Liver (tissue), 9 donors: ENCODE results near the gene SGCD. TPM values are rescaled to one million over a fixed set of nuclear protein-coding genes. Genes with fewer than 3 reads are reported as not detected.

Experiments
- DNase-seq: peaks from one replicate; pipeline ENCODE4 v3.0.0-alpha.2; 2017; ENCODE audit warnings: low spot score
- H3K27ac ChIP-seq, 2 donors: one replicate each; pipeline ENCODE4 v1.7.0; 2013; ENCODE audit warnings: inconsistent platforms in 2 of 2, low read length in 2 of 2, control low read depth in 1 of 2, low read depth in 1 of 2, mild to moderate bottlenecking in 1 of 2
- H3K27me3 ChIP-seq, 4 donors: one replicate each; pipeline versions ENCODE4 v1.6.1 to v1.7.0; 2013; ENCODE audit warnings: low read length in 3 of 4, inconsistent platforms in 1 of 4, mild to moderate bottlenecking in 1 of 4, moderate library complexity in 1 of 4; ENCODE audit not compliant: control insufficient read depth in 4 of 4, insufficient read depth in 4 of 4
- H3K36me3 ChIP-seq, 4 donors: one replicate each; pipeline versions ENCODE4 v1.6.1 to v1.7.0; 2013; ENCODE audit warnings: low read length in 3 of 4, mild to moderate bottlenecking in 3 of 4, low read depth in 1 of 4, moderate library complexity in 1 of 4; ENCODE audit not compliant: control insufficient read depth in 4 of 4, insufficient read depth in 3 of 4
- H3K4me1 ChIP-seq, 4 donors: one replicate each; pipeline versions ENCODE4 v1.6.1 to v1.7.0; 2013; ENCODE audit warnings: low read length in 3 of 4, mild to moderate bottlenecking in 3 of 4, moderate library complexity in 1 of 4; ENCODE audit not compliant: control insufficient read depth in 4 of 4, insufficient read depth in 4 of 4
- H3K4me3 ChIP-seq, 3 donors: one replicate each; pipeline versions ENCODE4 v1.6.1 to v1.7.0; 2013; ENCODE audit warnings: low read length in 3 of 3, control low read depth in 1 of 3, low read depth in 1 of 3, mild to moderate bottlenecking in 1 of 3
- H3K9ac ChIP-seq, 2 donors: one replicate each; pipeline ENCODE4 v1.7.0; 2013; ENCODE audit warnings: low read length in 2 of 2, mild to moderate bottlenecking in 2 of 2, moderate library complexity in 2 of 2, control low read depth in 1 of 2, low read depth in 1 of 2
- H3K9me3 ChIP-seq, 4 donors: one replicate each; pipeline versions ENCODE4 v1.6.1 to v1.7.0; 2013; ENCODE audit warnings: low read length in 3 of 4; ENCODE audit not compliant: control insufficient read depth in 4 of 4
- CTCF ChIP-seq: fragments of 150-350 bp; IDR thresholded peaks from 2 replicates; pipeline ENCODE4 v1.5.1; 2017; ENCODE audit warnings: improper control_type of control experiment, low read depth, low read length; ENCODE audit not compliant: missing input control
- EGR1 ChIP-seq, 2 donors: IDR thresholded peaks; 2 replicates each; pipeline ENCODE4 v1.6.1; 2016 to 2018; ENCODE audit warnings: antibody characterized with exemption in 2 of 2, low read depth in 2 of 2
- FOXA1 ChIP-seq: IDR thresholded peaks from 2 replicates; pipeline ENCODE4 v1.6.1; 2016; ENCODE audit warnings: antibody characterized with exemption
- FOXA2 ChIP-seq: IDR thresholded peaks from 2 replicates; pipeline ENCODE4 v1.6.1; 2016; ENCODE audit warnings: antibody characterized with exemption
- HNF4A ChIP-seq, 2 donors: conservative IDR thresholded peaks; 2 replicates each; pipeline ENCODE4 v1.6.1; 2016; ENCODE audit warnings: antibody characterized with exemption in 2 of 2, mild to moderate bottlenecking in 2 of 2
- JUND ChIP-seq, 2 donors: IDR thresholded peaks; 2 replicates each; pipeline ENCODE4 v1.6.1; 2016; ENCODE audit warnings: antibody characterized with exemption in 2 of 2
- NR2F2 ChIP-seq: IDR thresholded peaks from 2 replicates; pipeline ENCODE4 v1.6.1; 2016; ENCODE audit warnings: antibody characterized with exemption
- RAD21 ChIP-seq, 2 donors: IDR thresholded peaks; 2 replicates each; pipeline ENCODE4 v1.6.1; 2016; ENCODE audit warnings: antibody characterized with exemption in 2 of 2, mild to moderate bottlenecking in 2 of 2
- REST ChIP-seq: IDR thresholded peaks from 2 replicates; pipeline ENCODE4 v1.6.1; 2016; ENCODE audit warnings: antibody characterized with exemption, mild to moderate bottlenecking
- RXRA ChIP-seq, 2 donors: IDR thresholded peaks; 2 replicates each; pipeline ENCODE4 v1.6.1; 2017 to 2018; ENCODE audit warnings: antibody characterized with exemption in 2 of 2, mild to moderate bottlenecking in 1 of 2
- SP1 ChIP-seq: IDR thresholded peaks from 2 replicates; pipeline ENCODE4 v1.6.1; 2018; ENCODE audit warnings: antibody characterized with exemption, mild to moderate bottlenecking
- TAF1 ChIP-seq: conservative IDR thresholded peaks from 2 replicates; pipeline ENCODE4 v1.6.1; 2016; ENCODE audit warnings: antibody characterized with exemption, mild to moderate bottlenecking
- YY1 ChIP-seq: IDR thresholded peaks from 2 replicates; pipeline ENCODE4 v1.6.1; 2016; ENCODE audit warnings: antibody characterized with exemption, mild to moderate bottlenecking
- ZBTB33 ChIP-seq: IDR thresholded peaks from 2 replicates; pipeline ENCODE4 v1.6.1; 2016; ENCODE audit warnings: antibody characterized with exemption
- WGBS: extraction: QIAGEN DNeasy Blood & Tissue Kit; methylation state at CpG from one replicate; pipeline ENCODE4 v1.1.7; 2013; 5-methylcytosine and 5-hydroxymethylcytosine counted together
- polyA plus RNA-seq, 2 donors: library from polyadenylated mRNA; stranded (reverse) in 1 of 2; unstranded in 1 of 2; fragments of 200-250 nt in 1 of 2; fragments of >200 nt in 1 of 2; fragmentation: Nextera tagmentation in 1 of 2; extraction: Ambion mirVana in 1 of 2; gene quantifications; one replicate each; pipeline versions ENCODE4 v1.2.1 to v1.2.3, GENCODE V29; 2013 to 2015
- total RNA-seq, 2 donors: library from RNA; depleted of rRNA; stranded (reverse); fragments of >200 nt; gene quantifications; one replicate each; pipeline ENCODE4 v1.2.3, GENCODE V29; 2014
- TF ChIP-seq, protein P1 (sequence below): IDR thresholded peaks from 2 replicates; pipeline ENCODE4 v1.6.1; 2016; ENCODE audit warnings: antibody characterized with exemption
- donor health status: healthy.
- donor health status: healthy.
- donor health status: healthy.
- donor health status: healthy.
- donor health status: healthy.

SGCD gene
- total and polyA plus RNA-seq, 4 donors = 0.35 to 1.7 (median 1.0) TPM

- Histone ChIP-seq H3K36me3 (no peaks in the 10 kb centered on the region), H3K9ac (no peak overlapping the region), H3K27me3 (peaks cover 0 to 2% (median 0%) of the 10 kb centered on the region in 4 donors), H3K9me3 (peaks cover 0 to 1% (median 0%) of the 10 kb centered on the region in 4 donors), H3K4me1 (no peaks in the 10 kb centered on the region), H3K4me3 (no peak overlapping the region), H3K27ac (no peak overlapping the region)
- DNase-seq = no peak
- TF ChIP-seq REST = no peak
- TF ChIP-seq SP1 = no peak
- TF ChIP-seq RXRA (IDR thresholded peaks at IDR 0.05) = no peak
- no peak for TF ChIP-seq RAD21 (IDR thresholded peaks at IDR 0.05)
- TF ChIP-seq FOXA1 = no peak
- no peak for TF ChIP-seq HNF4A (conservative IDR thresholded peaks at IDR 0.05)
- TF ChIP-seq JUND (IDR thresholded peaks at IDR 0.05) = no peak
- TF ChIP-seq YY1 = no peak
- no peak for TF ChIP-seq EGR1 (IDR thresholded peaks at IDR 0.05; ENCODE audit: low read depth in 2 of 2)
- 93% methylated on average over 5 of the region's 5 CpGs for WGBS
These were observed 456.1 kb downstream of the SGCD start for GRCh38 chr5:156783092-156783491.

DNA sequence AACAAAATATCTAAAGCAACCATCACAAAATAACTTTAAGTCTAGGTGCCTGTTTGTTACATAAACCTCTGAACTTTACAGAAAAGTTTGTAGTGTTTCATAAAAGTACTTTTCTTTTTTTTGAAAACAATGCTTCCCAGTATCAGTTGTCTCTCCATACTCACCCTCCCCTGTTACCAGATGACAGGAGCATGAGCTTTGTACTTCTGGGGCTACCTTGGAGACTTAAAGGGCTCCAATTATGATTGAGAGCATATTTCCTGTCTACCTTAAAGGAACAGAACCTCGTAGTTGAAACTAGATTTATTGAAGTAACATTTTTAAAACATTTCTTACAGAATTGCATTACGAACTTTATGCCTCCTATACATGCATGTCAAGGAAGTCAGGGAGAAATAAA lies 467.7 kb downstream of the SGCD start:
- Histone ChIP-seq H3K27ac (no peak overlapping the region), H3K4me1 (no peaks in the 10 kb centered on the region), H3K9me3 (no peaks in the 10 kb centered on the region), H3K4me3 (no peak overlapping the region), H3K27me3 (peaks cover 0 to 2% (median 0%) of the 10 kb centered on the region in 4 donors), H3K9ac (no peak overlapping the region), H3K36me3 (no peaks in the 10 kb centered on the region)
- 50% methylated on average over 2 of the region's 2 CpGs for WGBS
- DNase-seq = no peak
- no peak for TF ChIP-seq ZBTB33
- TF ChIP-seq, protein P1, sequence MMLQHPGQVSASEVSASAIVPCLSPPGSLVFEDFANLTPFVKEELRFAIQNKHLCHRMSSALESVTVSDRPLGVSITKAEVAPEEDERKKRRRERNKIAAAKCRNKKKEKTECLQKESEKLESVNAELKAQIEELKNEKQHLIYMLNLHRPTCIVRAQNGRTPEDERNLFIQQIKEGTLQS = no peak
- no peak for TF ChIP-seq EGR1 (IDR thresholded peaks at IDR 0.05; ENCODE audit: low read depth in 2 of 2)
- TF ChIP-seq JUND (IDR thresholded peaks at IDR 0.05) = no peak
- TF ChIP-seq REST = no peak
- no peak for TF ChIP-seq HNF4A (conservative IDR thresholded peaks at IDR 0.05)
- no peak for TF ChIP-seq SP1
- TF ChIP-seq YY1 = no peak
- no peak for TF ChIP-seq FOXA2
- no peak for TF ChIP-seq NR2F2
- TF ChIP-seq TAF1 = no peak
- no peak for TF ChIP-seq RXRA (IDR thresholded peaks at IDR 0.05)
- TF ChIP-seq CTCF = no peak
- TF ChIP-seq FOXA1 = no peak
